IMR-90 (cell line): Measurements from ENCODE around the gene S1PR4. TPM values are rescaled to one million over a fixed set of nuclear protein-coding genes. Genes with fewer than 3 reads are reported as not detected.
A peak's percentile ranks its signal among the peaks of the same experiment; 100 is the strongest.

ENCODE experiments used
- ATAC-seq: fragments of 200-7000 bp; cut with Tn5 transposase; 2 replicates; pipeline ENCODE4 v1.9.1; 2020; ENCODE audit warnings: low read depth, mild to moderate bottlenecking, moderate library complexity
- BruUV-seq: library from RNA; stranded (reverse); fragments of 400-500 nt; replicated peaks from 2 replicates; lab custom pipeline; 2021; lab: Mats Ljungman, UMichigan
- CTCF ChIA-PET: fragments of 300-600 bp; formaldehyde crosslinking; extraction: SDS; loops from one replicate; lab custom pipeline; 2021; ENCODE audit warnings: antibody characterized with exemption; lab: Yijun Ruan, JAX
- POLR2A ChIA-PET: fragments of 300-600 bp; sonication (Branson Sonifier 250); formaldehyde crosslinking; loops from one replicate; lab custom pipeline; 2022; ENCODE audit warnings: antibody characterized with exemption; ENCODE audit not compliant: unreplicated experiment; lab: Charles Lee
- DNase-seq: peaks from one replicate; pipeline ENCODE4 v3.0.0; 2013
- H2AFZ ChIP-seq: replicated peaks from 2 replicates; pipeline ENCODE3; 2013; ENCODE audit warnings: low read length, mild to moderate bottlenecking; ENCODE audit not compliant: poor library complexity
- H2AK5ac ChIP-seq: 2 replicates; pipeline ENCODE4 v1.6.1; 2013; ENCODE audit warnings: low read depth, low read length, inconsistent platforms
- H2AK9ac ChIP-seq: replicated peaks from 2 replicates; pipeline ENCODE3; 2013; ENCODE audit warnings: mild to moderate bottlenecking, low read depth, low read length, moderate library complexity; ENCODE audit not compliant: poor library complexity
- H2BK120ac ChIP-seq: 2 replicates; pipeline ENCODE4 v1.6.1; 2013; ENCODE audit warnings: low read depth, low read length, inconsistent platforms
- H2BK15ac ChIP-seq: 3 replicates; pipeline ENCODE4 v1.6.1; 2013; ENCODE audit warnings: low read depth, low read length, inconsistent platforms
- H2BK20ac ChIP-seq: 2 replicates; pipeline ENCODE4 v1.6.1; 2013; ENCODE audit warnings: low read depth, mild to moderate bottlenecking, inconsistent platforms, low read length, moderate library complexity
- H2BK5ac ChIP-seq: 2 replicates; pipeline ENCODE4 v1.6.1; 2013; ENCODE audit warnings: mild to moderate bottlenecking, low read depth, low read length, inconsistent platforms; ENCODE audit not compliant: poor library complexity, severe bottlenecking
- H3K14ac ChIP-seq: replicated peaks from 2 replicates; pipeline ENCODE4 v1.6.1; 2013; ENCODE audit warnings: low read depth, low read length, inconsistent platforms
- H3K18ac ChIP-seq: 2 replicates; pipeline ENCODE4 v1.6.1; 2013; ENCODE audit warnings: low read depth, low read length, control low read depth
- H3K23ac ChIP-seq: 2 replicates; pipeline ENCODE4 v1.6.1; 2013; ENCODE audit warnings: low read depth, low read length, inconsistent platforms
- H3K27ac ChIP-seq: 2 replicates; pipeline ENCODE4 v1.5.1; 2013; ENCODE audit warnings: mild to moderate bottlenecking, control low read depth, low read length; ENCODE audit not compliant: insufficient read depth
- H3K27me3 ChIP-seq: 2 replicates; pipeline ENCODE4 v1.6.1; 2013; ENCODE audit warnings: low read length; ENCODE audit not compliant: control insufficient read depth, insufficient read depth
- H3K36me3 ChIP-seq: 2 replicates; pipeline ENCODE4 v1.6.1; 2013; ENCODE audit warnings: low read length, mixed read lengths; ENCODE audit not compliant: control insufficient read depth, insufficient read depth
- H3K4ac ChIP-seq: 2 replicates; pipeline ENCODE4 v1.6.1; 2013; ENCODE audit warnings: low read depth, low read length, inconsistent platforms
- H3K4me1 ChIP-seq: 2 replicates; pipeline ENCODE4 v1.6.1; 2013; ENCODE audit warnings: low read length, mixed read lengths; ENCODE audit not compliant: control insufficient read depth, insufficient read depth
- H3K4me2 ChIP-seq: 2 replicates; pipeline ENCODE4 v1.6.1; 2013; ENCODE audit warnings: low read depth, mild to moderate bottlenecking, control low read depth, low read length, moderate library complexity
- H3K4me3 ChIP-seq: 2 replicates; pipeline ENCODE4 v1.5.1; 2013; ENCODE audit warnings: low read depth, mild to moderate bottlenecking, control low read depth, low read length, moderate library complexity; ENCODE audit not compliant: insufficient read depth
- H3K56ac ChIP-seq: 2 replicates; pipeline ENCODE4 v1.6.1; 2013; ENCODE audit warnings: low read length, inconsistent platforms; ENCODE audit not compliant: insufficient read depth; ENCODE audit errors: extremely low read depth
- H3K79me1 ChIP-seq, 2 experiments: 2 replicates each; pipeline ENCODE4 v1.6.1; 2013; ENCODE audit warnings: low read length in 2 of 2, inconsistent platforms in 1 of 2, low read depth in 1 of 2
- H3K9ac ChIP-seq: 2 replicates; pipeline ENCODE4 v1.6.1; 2013; ENCODE audit warnings: low read depth, low read length, control low read depth
- H3K9me1 ChIP-seq: 2 replicates; pipeline ENCODE4 v1.6.1; 2013; ENCODE audit warnings: low read length, inconsistent platforms; ENCODE audit not compliant: insufficient read depth
- H3K9me3 ChIP-seq: 2 replicates; pipeline ENCODE4 v1.6.1; 2013; ENCODE audit warnings: low read length; ENCODE audit not compliant: control insufficient read depth, insufficient read depth
- H4K20me1 ChIP-seq: 2 replicates; pipeline ENCODE4 v1.6.1; 2013; ENCODE audit warnings: low read length, inconsistent platforms; ENCODE audit not compliant: insufficient read depth
- H4K5ac ChIP-seq: 2 replicates; pipeline ENCODE4 v1.6.1; 2013; ENCODE audit warnings: mild to moderate bottlenecking, low read depth, low read length, control low read depth
- H4K8ac ChIP-seq, 2 experiments: 2 replicates each; pipeline ENCODE4 v1.6.1; 2013; ENCODE audit warnings: low read depth in 2 of 2, low read length in 2 of 2, control low read depth in 1 of 2, inconsistent platforms in 1 of 2
- H4K91ac ChIP-seq: 2 replicates; pipeline ENCODE4 v1.6.1; 2013; ENCODE audit warnings: low read depth, low read length, inconsistent platforms; ENCODE audit not compliant: insufficient read depth
- BHLHE40 ChIP-seq: fragments of 150-350 bp; IDR thresholded peaks from 2 replicates; pipeline ENCODE4 v1.6.1; 2016; ENCODE audit warnings: mild to moderate bottlenecking, low read depth, low read length
- CHD1 ChIP-seq: IDR thresholded peaks from 2 replicates; pipeline ENCODE4 v1.6.1; 2012; ENCODE audit warnings: low read depth, low read length, improper control_type of control experiment
- CTCF ChIP-seq: conservative IDR thresholded peaks from 2 replicates; pipeline ENCODE4 v1.5.1; 2012; ENCODE audit warnings: mild to moderate bottlenecking, low read depth, low read length, improper control_type of control experiment
- ELK1 ChIP-seq: fragments of 150-350 bp; IDR thresholded peaks from 2 replicates; pipeline ENCODE4 v1.6.1; 2016; ENCODE audit warnings: low read depth, mild to moderate bottlenecking, low read length, moderate library complexity, borderline replicate concordance
- FOS ChIP-seq: fragments of 150-350 bp; IDR thresholded peaks from 2 replicates; pipeline ENCODE4 v1.6.1; 2016; ENCODE audit warnings: low read depth, low read length
- MAFK ChIP-seq: IDR thresholded peaks from 2 replicates; pipeline ENCODE4 v1.6.1; 2012; ENCODE audit warnings: low read depth, low read length, improper control_type of control experiment
- MXI1 ChIP-seq: IDR thresholded peaks from 2 replicates; pipeline ENCODE4 v1.6.1; 2012; ENCODE audit warnings: low read depth, mild to moderate bottlenecking, low read length, moderate library complexity, borderline replicate concordance
- NFE2L2 ChIP-seq: fragments of 150-350 bp; IDR thresholded peaks from 2 replicates; pipeline ENCODE4 v1.6.1; 2016; ENCODE audit warnings: low read depth, mild to moderate bottlenecking, low read length
- POLR2A ChIP-seq: IDR thresholded peaks from 2 replicates; pipeline ENCODE4 v1.6.1; 2012; ENCODE audit warnings: mild to moderate bottlenecking, low read depth, low read length
- RAD21 ChIP-seq: IDR thresholded peaks from 2 replicates; pipeline ENCODE4 v1.6.1; 2012; ENCODE audit warnings: low read length, improper control_type of control experiment
- RCOR1 ChIP-seq: IDR thresholded peaks from 2 replicates; pipeline ENCODE4 v1.6.1; 2012; ENCODE audit warnings: mild to moderate bottlenecking, low read length, improper control_type of control experiment; ENCODE audit not compliant: insufficient replicate concordance
- RFX5 ChIP-seq: IDR thresholded peaks from 2 replicates; pipeline ENCODE4 v1.8.0; 2012; ENCODE audit warnings: low read depth, mild to moderate bottlenecking, low read length, moderate library complexity
- SMC3 ChIP-seq: fragments of 150-350 bp; IDR thresholded peaks from 2 replicates; pipeline ENCODE4 v1.6.1; 2016; ENCODE audit warnings: low read depth, mild to moderate bottlenecking, antibody characterized with exemption, low read length, moderate library complexity
- USF2 ChIP-seq: fragments of 150-350 bp; IDR thresholded peaks from 2 replicates; pipeline ENCODE4 v1.6.1; 2017; ENCODE audit warnings: mild to moderate bottlenecking, antibody characterized with exemption, low read length, low read depth
- WGBS, 2 experiments: methylation state at CpG; one replicate each; pipeline versions ENCODE4 v1.1.5 to v1.1.7; 2013; ENCODE audit warnings: missing lambda C conversion rate in 2 of 2; ENCODE audit not compliant: insufficient read length in 1 of 2; ENCODE audit errors: extremely low coverage in 2 of 2; 5-methylcytosine and 5-hydroxymethylcytosine counted together
- dilution Hi-C: fragments of 300-500 bp; cut with HindIII; formaldehyde crosslinking; loops from one replicate; pipeline ENCODE4 v1.14.3; 2018; ENCODE audit warnings: low sequenced_read_pairs; ENCODE audit not compliant: unreplicated experiment
- in situ Hi-C: fragments of 300-500 bp; cut with MboI; formaldehyde crosslinking; loops from 3 replicates; pipeline ENCODE4 v1.14.3; 2019; ENCODE audit warnings: low sequenced_read_pairs, inconsistent platforms, mixed read lengths
- intact Hi-C: fragments of 100-400 bp; cut with micrococcal nuclease; formaldehyde crosslinking; loops from 2 replicates; pipeline ENCODE4 v1.10.0; 2022
- polyA plus RNA-seq, 3 experiments: library from polyadenylated mRNA; depleted of rRNA; stranded (reverse); fragments of >200 nt; gene quantifications; 2 replicates each; pipeline ENCODE4 v1.2.3, GENCODE V29; 2012; ENCODE audit warnings: low replicate concordance in 1 of 3
- total RNA-seq: library from RNA; depleted of rRNA; stranded (reverse); fragments of >200 nt; gene quantifications from 2 replicates; pipeline ENCODE4 v1.2.3, GENCODE V29; 2012

S1PR4 gene
- total and polyA plus RNA-seq, 2 of the 4 experiments (the other 2 are of a cell fraction) = not detected

GRCh38 chr19:3183721-3184641 is 5.4 kb downstream of the S1PR4 start:
- H4K20me1 ChIP-seq = peaks cover 20% of the 10 kb centered on the region
- H3K36me3 ChIP-seq = peaks cover 2% of the 10 kb centered on the region; the same call in 1 of the 2 replicates
- H2AK9ac ChIP-seq = no peak overlapping the region
- no peak overlapping the region for H3K23ac ChIP-seq
- ATAC-seq = no peak
- no peak overlapping the region for H3K4ac ChIP-seq
- H3K79me1 ChIP-seq = peaks cover 2 to 29% of the 10 kb centered on the region in 2 experiments; a peak in 2 of 4 replicates
- H2BK120ac ChIP-seq = no peak overlapping the region
- H3K9me3 ChIP-seq = no peaks in the 10 kb centered on the region
- no peak overlapping the region for H3K4me3 ChIP-seq
- no peak for DNase-seq
- peak overlapping the region; percentile 91 to 97; a peak in 3 of 4 replicates for H4K8ac ChIP-seq
- no peak overlapping the region for H3K27ac ChIP-seq
- no peak overlapping the region for H2AK5ac ChIP-seq
- no peak overlapping the region for H2BK20ac ChIP-seq
- no TSS peak for BruUV-seq
- H4K91ac ChIP-seq = no peak overlapping the region
- no peak overlapping the region for H3K9ac ChIP-seq
- H3K56ac ChIP-seq = no peak overlapping the region
- no peaks in the 10 kb centered on the region for H3K27me3 ChIP-seq
- no peak overlapping the region for H3K18ac ChIP-seq
- H2AFZ ChIP-seq = peak overlapping the region; percentile 18
- peaks cover 9% of the 10 kb centered on the region for H3K4me1 ChIP-seq
- H3K14ac ChIP-seq = no peak overlapping the region
- WGBS, 2 experiments = 90% methylated on average over 8 of the region's 13 CpGs; no CpG with 5 or more reads in 1 of the 2 experiments
- ChIA-PET CTCF (no interaction called here), POLR2A (no interaction called here)
- peaks cover 3% of the 10 kb centered on the region; the same call in 1 of the 2 replicates for H3K9me1 ChIP-seq
- peak overlapping the region; percentile 86; the same call in 1 of the 2 replicates for H4K5ac ChIP-seq
- dilution Hi-C loops (no loop called here), in situ Hi-C loops (no loop called here), intact Hi-C loops (no loop called here)
- no peak overlapping the region for H2BK15ac ChIP-seq
- no peak overlapping the region for H3K4me2 ChIP-seq
- no peak overlapping the region for H2BK5ac ChIP-seq
- TF ChIP-seq CTCF = no peak
- no peak for TF ChIP-seq POLR2A
- TF ChIP-seq NFE2L2 = no peak
- TF ChIP-seq RCOR1 = no peak
- no peak for TF ChIP-seq ELK1
- no peak for TF ChIP-seq SMC3
- TF ChIP-seq RAD21 = no peak
- TF ChIP-seq RFX5 = no peak
- no peak for TF ChIP-seq USF2
- no peak for TF ChIP-seq MAFK
- TF ChIP-seq CHD1 = no peak
- no peak for TF ChIP-seq BHLHE40
- no peak for TF ChIP-seq FOS
- no peak for TF ChIP-seq MXI1
